Lower leg skin (tissue), 4 donors: ENCODE measurements around the gene ATP2A1. TPM values are rescaled to one million over a fixed set of nuclear protein-coding genes. Genes with fewer than 3 reads are reported as not detected.

Experiments used
- DNase-seq, 2 donors: peaks; one replicate each; pipeline ENCODE4 v3.0.0-alpha.2; 2019; ENCODE audit warnings: low spot score in 2 of 2
- H3K4me3 ChIP-seq: fragments of 200-600 bp; sonication (generic); 2 replicates; pipeline ENCODE4 v1.5.1; 2017; ENCODE audit warnings: mild to moderate bottlenecking, low read depth; ENCODE audit not compliant: poor library complexity, severe bottlenecking
- POLR2A ChIP-seq, 2 donors: fragments of 450-650 bp; IDR thresholded peaks; one replicate each; pipeline ENCODE4 v1.6.1; 2016 to 2017; ENCODE audit warnings: antibody characterized with exemption in 2 of 2, mild to moderate bottlenecking in 1 of 2, moderate library complexity in 1 of 2
- WGBS, 2 donors: methylation state at CpG; one replicate each; pipeline ENCODE4 v1.1.5; 2018; 5-methylcytosine and 5-hydroxymethylcytosine counted together
- intact Hi-C: fragments of 100-400 bp; cut with DNase I; formaldehyde crosslinking; loops from one replicate; pipeline ENCODE4 v1.15.0; 2023; ENCODE audit warnings: low total_unique reads
- total RNA-seq, 4 donors: library from RNA; depleted of rRNA; stranded (reverse); fragments of >200 nt; gene quantifications; one replicate each; pipeline ENCODE4 v1.1.0, GENCODE V29; 2016
- TF ChIP-seq, protein P1 (sequence below), 3 donors: fragments of 450-650 bp; IDR thresholded peaks; one replicate each; pipeline ENCODE4 v1.5.1; 2016; ENCODE audit warnings: antibody characterized with exemption in 3 of 3, mild to moderate bottlenecking in 3 of 3, moderate library complexity in 2 of 3

The ATP2A1 gene
- total RNA-seq, 4 donors from 2014 or later: 0.07 to 0.46 (median 0.21) TPM

GRCh38 chr16:28845761-28846079 lies 32.6 kb upstream of the ATP2A1 start:
- peak overlapping the region; percentile 94 for H3K4me3 ChIP-seq
- no peak for TF ChIP-seq POLR2A (IDR thresholded peaks at IDR 0.05)
- TF ChIP-seq, protein P1, sequence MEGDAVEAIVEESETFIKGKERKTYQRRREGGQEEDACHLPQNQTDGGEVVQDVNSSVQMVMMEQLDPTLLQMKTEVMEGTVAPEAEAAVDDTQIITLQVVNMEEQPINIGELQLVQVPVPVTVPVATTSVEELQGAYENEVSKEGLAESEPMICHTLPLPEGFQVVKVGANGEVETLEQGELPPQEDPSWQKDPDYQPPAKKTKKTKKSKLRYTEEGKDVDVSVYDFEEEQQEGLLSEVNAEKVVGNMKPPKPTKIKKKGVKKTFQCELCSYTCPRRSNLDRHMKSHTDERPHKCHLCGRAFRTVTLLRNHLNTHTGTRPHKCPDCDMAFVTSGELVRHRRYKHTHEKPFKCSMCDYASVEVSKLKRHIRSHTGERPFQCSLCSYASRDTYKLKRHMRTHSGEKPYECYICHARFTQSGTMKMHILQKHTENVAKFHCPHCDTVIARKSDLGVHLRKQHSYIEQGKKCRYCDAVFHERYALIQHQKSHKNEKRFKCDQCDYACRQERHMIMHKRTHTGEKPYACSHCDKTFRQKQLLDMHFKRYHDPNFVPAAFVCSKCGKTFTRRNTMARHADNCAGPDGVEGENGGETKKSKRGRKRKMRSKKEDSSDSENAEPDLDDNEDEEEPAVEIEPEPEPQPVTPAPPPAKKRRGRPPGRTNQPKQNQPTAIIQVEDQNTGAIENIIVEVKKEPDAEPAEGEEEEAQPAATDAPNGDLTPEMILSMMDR (IDR thresholded peaks at IDR 0.05): no peak

GRCh38 chr16:28846080-28846932 lies 32.0 kb upstream of the ATP2A1 start, which contains the start of gene TUFM:
TSS of gene TUFM (minus strand) at chr16:28846348. CDS start at chr16:28846269, 79 bp downstream.
- TF ChIP-seq POLR2A (IDR thresholded peaks at IDR 0.05): no peak
- TF ChIP-seq, protein P1 (IDR thresholded peaks at IDR 0.05): peak in 1 of 3 donors; percentile 85
- WGBS, 2 donors: 1% methylated on average over 53 to 55 of the region's 73 CpGs
- peak within 1 kb of the TSS; percentile 94 for H3K4me3 ChIP-seq
- peak; percentile 97 to 99 for DNase-seq
- intact Hi-C loops: no loop called here

More at GRCh38 chr16:28845761-28846079, 32.6 kb upstream of the ATP2A1 start:
- DNase-seq: no peak
- WGBS, 2 donors: 0 to 2% methylated on average over 12 to 14 of the region's 16 CpGs
- intact Hi-C loops: no loop called here

GRCh38 chr16:28846933-28847273 lies 31.4 kb upstream of the ATP2A1 start:
- intact Hi-C loops: no loop called here
- peak overlapping the region; percentile 94 for H3K4me3 ChIP-seq
- 12 to 19% methylated on average over 5 of the region's 5 CpGs for WGBS, 2 donors
- no peak for TF ChIP-seq POLR2A (IDR thresholded peaks at IDR 0.05)
- TF ChIP-seq, protein P1 (IDR thresholded peaks at IDR 0.05): no peak
- DNase-seq: no peak

DNA sequence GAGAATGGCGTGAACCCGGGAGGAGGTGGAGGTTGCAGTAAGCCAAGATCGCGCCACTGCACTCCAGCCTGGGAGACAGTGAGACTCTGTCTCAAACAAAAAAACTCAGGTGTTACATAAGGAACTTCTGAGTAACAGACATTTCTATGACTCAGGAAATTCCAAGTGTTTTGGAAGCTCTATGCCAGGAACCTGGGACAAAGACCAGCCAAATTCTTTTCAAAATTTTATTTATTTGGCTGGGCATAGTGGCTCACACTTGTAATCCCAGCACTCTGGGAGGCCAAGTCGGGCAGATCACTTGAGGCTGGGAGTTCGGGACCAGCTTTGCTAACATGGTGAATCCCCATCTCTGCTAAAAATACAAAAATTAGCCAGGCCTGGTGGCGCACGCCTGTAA lies 19.9 kb upstream of the ATP2A1 start:
- WGBS, 2 donors: 55 to 69% methylated on average over 8 of the region's 8 CpGs
- no peak for TF ChIP-seq POLR2A (IDR thresholded peaks at IDR 0.05)
- TF ChIP-seq, protein P1 (IDR thresholded peaks at IDR 0.05): no peak
- H3K4me3 ChIP-seq: no peak overlapping the region
- DNase-seq: no peak
- intact Hi-C loops: no loop called here

- WGBS, 2 donors: 70 to 84% methylated on average over 4 of the region's 4 CpGs
- TF ChIP-seq, protein P1 (IDR thresholded peaks at IDR 0.05): no peak
- no peak for TF ChIP-seq POLR2A (IDR thresholded peaks at IDR 0.05)
- no peak for DNase-seq
- intact Hi-C loops: no loop called here
- H3K4me3 ChIP-seq: no peak overlapping the region
These were observed 19.0 kb upstream of the ATP2A1 start for GRCh38 chr16:28859326-28859725.
